HG02840 (cell line): ENCODE measurements around the gene NPDC1.

ENCODE experiments used
- ATAC-seq: cut with Tn5 transposase; IDR thresholded peaks from one replicate; pipeline ENCODE4 v1.9.1; 2021; ENCODE audit warnings: mild to moderate bottlenecking, moderate library complexity, moderate number of reproducible peaks; ENCODE audit not compliant: unreplicated experiment, low FRiP score

Gene NPDC1

DNA sequence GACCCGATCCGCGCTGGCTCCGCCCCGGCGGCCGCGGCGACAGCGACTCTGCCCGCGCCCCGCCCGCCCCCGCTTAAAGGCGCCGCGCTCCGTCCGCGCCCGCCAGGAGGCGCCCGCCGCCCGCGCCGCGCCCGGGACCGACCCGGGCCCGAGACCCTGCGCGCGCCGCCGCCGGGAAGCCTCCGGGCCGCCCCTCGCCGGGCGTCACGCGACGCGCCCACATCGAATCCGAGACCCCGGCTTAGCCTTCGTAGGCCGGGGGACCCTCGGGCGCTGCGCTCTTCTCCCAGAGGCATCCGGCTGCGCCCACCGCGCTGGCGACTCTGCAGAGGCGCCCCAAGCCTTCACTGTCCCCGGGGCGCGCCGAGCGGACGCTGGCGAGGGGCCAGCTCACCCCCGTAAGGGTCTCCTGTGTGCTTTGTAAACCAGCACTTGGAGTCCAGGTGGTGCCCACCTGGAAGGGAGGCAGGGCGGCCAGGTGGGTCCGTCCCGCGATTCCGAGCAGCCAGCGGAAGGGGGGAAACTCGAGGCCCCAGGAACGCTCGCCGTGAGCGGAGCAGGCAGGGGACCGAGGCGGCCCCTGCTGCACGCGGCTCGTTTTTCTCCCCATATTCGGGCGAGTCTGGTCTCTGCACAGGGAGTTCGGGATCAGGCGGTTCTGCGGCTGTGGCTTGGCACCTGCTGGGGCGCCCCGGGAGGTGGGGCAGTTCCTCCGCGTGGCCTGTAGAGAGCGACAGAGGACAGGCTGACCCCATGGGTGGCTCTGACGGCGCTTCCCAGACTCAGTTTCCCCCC is 17.5 kb downstream of the NPDC1 start:
- no peak for ATAC-seq

DNA sequence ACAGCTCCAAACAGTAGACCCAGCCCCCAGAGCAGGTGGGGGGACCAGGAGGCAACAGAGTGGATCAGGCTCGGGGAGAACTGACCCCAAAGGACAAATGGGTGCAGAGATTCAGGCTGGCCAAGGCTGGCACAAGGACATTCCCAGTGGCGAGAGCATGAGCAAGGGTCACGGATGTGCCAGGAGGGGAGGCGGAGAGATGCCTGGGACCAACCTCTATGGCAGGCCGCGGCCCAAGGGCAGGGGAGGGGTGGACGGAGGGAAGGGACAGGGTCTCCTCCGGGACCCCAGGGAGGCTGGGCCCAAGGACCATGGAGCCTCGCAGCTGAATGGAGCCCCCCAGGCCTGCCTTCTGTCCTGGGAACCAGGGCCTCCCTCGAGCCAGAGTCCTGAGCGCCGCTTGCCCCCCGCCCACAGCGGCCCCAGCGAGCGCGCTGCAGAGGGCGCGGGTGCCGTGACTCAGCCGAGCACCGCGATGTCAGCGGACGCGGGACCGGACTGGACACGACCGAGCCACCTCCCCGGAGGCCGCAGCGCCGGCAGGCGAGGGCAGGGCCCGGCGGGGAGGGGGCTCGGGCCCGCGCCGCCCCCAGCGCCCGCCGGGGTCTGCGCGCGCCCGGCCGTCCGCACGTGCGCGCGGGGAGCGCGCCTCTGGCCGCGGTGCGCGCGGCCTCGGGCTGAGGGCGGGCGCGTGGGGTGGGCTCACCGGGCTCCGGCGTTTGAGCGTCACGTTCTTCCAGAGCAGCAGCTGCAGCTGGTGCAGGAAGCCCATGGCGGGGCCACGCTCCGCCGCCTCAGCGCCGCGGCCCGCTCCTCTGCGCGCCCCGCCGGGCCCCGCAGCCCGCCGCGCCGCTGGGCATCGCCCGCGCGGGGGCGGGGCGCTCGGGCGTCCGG is 18.4 kb downstream of the NPDC1 start, which contains the start of gene ABCA2:
Gene ABCA2 (minus strand): TSS at position 869 of the 894 bp plus-strand sequence. CDS start 97 bp downstream, at position 772.
- ATAC-seq, result no peak

- ATAC-seq, result no peak
Observed at GRCh38 chr9:137026828-137027227, 19.1 kb downstream of the NPDC1 start.

DNA sequence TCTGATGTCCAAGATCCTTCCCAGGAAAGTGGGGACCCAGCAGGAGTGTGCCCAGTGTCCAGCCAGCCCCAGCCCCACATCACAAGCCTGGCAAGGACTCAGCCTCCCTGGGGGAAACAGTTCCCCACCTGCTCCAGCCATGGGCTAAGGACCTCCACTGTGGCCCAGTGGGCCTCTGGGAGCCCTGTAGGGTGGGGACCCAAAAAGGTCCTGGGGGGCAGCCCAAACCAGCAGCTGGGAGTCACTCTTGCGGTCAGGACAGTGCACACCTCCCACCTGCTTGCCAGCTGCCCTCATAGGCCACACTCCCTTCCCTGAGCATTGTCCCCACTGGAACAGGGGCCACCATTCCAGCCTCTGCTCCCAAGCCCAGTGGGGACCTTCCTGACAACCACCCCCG is 19.6 kb downstream of the NPDC1 start:
- ATAC-seq, result no peak

GRCh38 chr9:137025517-137025966 is 20.4 kb downstream of the NPDC1 start:
- ATAC-seq, result no peak

GRCh38 chr9:137023583-137023991 is 22.4 kb downstream of the NPDC1 start:
- ATAC-seq, result no peak

- ATAC-seq, result no peak
Observed at GRCh38 chr9:137023157-137023556, 22.8 kb downstream of the NPDC1 start.

GRCh38 chr9:137022662-137023008 is 23.3 kb downstream of the NPDC1 start:
- no peak for ATAC-seq

GRCh38 chr9:137021979-137022661 is 23.9 kb downstream of the NPDC1 start:
- ATAC-seq, result no peak

DNA sequence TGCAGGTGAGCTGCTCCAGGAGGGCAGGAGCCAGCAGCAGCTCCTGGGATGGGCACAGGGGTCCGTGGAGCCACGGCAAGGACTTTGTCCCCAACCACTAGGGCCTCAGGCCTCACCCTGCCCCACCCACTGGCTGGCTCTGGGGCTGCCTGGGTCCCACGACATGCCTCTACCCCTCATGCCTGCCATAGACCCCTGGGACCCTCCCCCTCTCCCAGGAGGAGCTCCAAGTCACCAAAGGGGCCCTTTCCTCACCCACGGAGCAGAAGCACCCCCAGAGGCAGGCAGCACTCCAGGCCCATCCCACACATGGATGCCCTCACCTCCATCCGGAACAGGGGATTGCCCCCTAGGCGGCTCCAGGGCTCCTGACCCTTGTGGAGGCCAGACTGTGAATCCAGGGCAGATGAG is 24.4 kb downstream of the NPDC1 start:
- ATAC-seq, result no peak

DNA sequence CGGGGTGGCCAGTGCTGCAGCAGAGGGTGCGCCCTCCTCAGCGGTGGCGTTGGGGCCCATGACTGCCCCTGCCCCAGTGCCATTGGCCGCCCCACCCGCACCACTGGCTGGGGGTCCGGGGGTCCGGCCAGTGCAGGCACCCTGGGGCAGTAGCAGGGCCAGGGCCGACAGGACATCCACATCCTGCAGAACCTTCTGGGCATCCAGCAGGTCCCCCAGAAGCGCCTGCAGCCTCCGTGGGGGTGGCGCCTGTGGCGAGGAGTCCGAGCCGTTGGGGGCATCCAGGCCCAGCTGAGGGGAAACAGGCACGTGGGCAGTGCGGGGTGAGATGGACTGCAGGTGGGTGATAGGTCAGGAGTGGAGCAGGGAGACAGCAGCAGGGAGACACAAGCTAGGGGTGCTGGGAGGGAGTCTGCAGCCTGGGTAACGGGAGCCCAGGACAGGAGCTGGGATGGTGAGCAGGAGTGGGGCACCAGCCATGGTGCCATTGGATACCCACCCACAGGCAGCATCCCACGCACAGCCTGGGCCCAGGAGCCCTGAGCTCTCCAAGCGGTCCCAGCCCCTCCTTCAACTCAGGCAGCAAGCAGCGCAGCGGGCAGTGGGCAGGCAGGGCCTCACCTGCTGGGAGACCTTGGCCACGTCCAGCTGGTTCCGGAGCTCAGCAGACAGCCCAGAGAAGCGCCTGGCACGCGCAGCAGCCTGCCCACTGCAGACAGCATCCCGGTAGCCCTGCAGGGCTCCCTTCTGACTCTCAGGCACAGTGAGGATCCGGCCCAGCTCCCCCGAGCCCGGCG is 25.0 kb downstream of the NPDC1 start:
- no peak for ATAC-seq

- no peak for ATAC-seq
Observed at GRCh38 chr9:137019891-137020683, 25.9 kb downstream of the NPDC1 start.

DNA sequence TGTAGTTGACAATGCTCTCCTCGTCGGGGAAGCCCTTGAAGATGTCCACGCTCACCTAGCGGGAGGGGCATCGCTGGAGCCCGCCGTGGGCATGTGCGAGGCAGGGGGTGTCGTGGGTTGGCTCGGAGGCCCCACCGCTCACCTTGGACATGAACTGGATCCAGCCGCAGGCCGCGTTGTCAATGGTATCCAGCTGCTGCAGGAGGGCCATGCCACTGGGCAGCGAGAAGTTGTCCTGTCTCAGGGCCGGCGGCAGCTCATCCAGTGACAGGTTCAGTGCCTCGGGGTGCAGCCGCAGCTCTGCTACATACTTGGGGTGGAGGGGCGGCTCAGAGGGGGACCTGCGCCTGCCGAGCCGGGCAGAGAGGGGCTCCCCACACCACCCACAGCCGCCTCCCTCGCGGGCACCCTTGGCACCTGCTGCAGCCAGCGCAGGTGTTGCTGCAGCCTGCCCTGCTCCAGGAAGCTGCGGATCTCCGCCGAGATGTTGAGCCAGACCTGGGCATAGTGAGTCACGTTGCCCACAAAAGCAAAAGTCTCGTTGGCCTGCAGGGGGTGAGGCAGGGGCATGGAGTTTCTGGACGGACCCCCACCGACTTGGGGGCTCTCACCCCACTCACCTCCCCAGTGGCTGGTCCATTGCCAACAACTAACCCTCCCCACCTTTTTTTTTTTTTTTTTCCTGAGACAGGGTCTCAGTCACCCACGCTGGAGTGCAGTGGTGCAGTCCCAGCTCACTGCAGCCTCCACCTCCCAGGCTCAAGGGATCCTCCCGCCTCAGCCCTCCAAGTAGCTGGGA is 27.0 kb downstream of the NPDC1 start:
- no peak for ATAC-seq

GRCh38 chr9:137017791-137018497 is 28.0 kb downstream of the NPDC1 start:
- no peak for ATAC-seq

- ATAC-seq, result no peak
Observed at GRCh38 chr9:137017071-137017470, 28.9 kb downstream of the NPDC1 start.

GRCh38 chr9:137016436-137016835 is 29.5 kb downstream of the NPDC1 start:
- ATAC-seq, result no peak

DNA sequence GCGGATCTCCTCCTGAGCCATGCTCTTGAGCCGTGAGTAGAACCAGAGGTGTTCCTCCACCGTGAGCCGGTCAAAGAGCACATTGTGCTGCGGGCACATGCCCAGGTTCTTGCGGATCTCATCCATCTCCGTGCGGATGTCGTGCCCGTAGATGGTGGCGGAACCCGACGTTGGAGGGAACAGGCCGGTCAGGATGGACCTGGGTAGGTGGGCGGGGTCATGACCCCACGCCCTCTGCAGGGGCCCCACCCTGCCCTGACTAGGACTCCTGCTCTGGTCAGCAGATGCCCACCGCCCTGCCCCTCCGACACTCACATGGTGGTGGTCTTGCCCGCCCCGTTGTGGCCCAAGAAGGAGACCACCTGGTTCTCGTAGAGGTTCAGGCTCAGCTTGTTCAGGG is 30.0 kb downstream of the NPDC1 start:
- ATAC-seq, result no peak

DNA sequence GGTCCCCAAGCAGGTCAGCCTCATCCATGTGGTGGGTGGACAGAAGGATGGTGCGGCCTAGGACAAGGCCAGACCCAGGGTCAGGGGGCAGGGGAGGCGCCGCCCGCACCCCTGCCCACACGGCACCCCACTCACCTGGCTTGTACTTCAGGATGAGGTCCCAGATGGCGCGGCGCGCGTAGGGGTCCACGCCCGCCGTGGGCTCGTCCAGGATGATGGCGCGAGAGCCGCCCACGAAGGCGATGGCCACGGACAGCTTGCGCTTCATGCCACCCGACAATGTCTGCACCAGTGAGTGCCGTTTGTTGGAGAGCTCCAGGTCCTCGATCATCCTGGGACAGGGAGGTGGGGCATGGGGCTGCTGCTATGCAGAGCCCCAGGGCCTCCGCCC is 30.4 kb downstream of the NPDC1 start:
- ATAC-seq, result no peak
